Pons (tissue), 1 donor: ENCODE data around the gene PAK4.
"Not testable (repeated sequence)": the region's sequence is repeated elsewhere in the genome, so short reads cannot be mapped to it uniquely, and the experiment has no call there.

Experiments used
- DNase-seq: peaks from one replicate; pipeline ENCODE4 v3.0.0-alpha.2; 2016; ENCODE audit warnings: low spot score

PAK4 gene

GRCh38 chr19:39100500-39101166 is 25.0 kb upstream of the PAK4 start:
- no peak for DNase-seq

DNA sequence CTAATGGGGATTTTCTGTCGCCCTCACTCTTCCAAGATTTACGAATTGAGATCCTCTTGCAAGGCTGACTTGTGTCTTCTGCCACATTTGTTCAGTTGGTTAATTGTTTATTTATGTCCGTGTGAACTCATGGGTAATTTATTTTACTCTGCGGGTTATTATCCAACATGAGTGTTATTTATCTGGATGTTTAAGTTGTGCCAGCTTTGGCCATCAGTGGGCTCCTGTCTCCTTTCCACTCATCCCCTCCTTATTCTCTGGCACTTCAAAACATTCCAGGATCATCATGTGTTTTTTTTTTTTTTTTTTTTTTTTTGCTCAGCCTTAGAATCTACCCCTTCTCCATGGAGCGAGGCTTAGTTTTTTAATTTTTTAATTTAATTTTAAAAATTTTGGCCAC is 22.4 kb upstream of the PAK4 start:
- DNase-seq: no peak

DNA sequence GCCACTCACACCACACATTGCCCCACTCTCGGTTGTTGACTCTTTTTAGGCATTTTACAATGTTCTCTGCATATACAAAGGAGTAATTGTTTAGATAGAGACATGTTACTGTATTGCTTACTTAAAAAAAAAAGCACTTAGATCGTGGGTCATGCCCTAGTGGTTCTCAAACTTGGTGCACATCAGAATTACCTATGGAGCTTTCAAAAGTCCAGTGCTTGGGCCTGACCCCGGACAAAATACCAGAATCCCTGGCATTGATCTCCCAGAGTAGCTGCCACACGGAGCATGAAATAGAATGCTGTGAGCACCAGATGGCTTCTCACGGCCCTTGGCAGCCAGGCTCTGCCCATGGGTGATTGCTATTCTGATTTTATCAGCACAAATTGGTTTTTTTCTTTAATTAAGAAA is 21.4 kb upstream of the PAK4 start:
- peak; percentile 80 for DNase-seq

- peak; percentile 48 for DNase-seq
Measured at GRCh38 chr19:39106194-39106593, 19.4 kb upstream of the PAK4 start.

GRCh38 chr19:39109641-39110040 is 15.9 kb upstream of the PAK4 start:
- DNase-seq: no peak

GRCh38 chr19:39110263-39110967 is 15.2 kb upstream of the PAK4 start:
- DNase-seq: peak; percentile 52

DNA sequence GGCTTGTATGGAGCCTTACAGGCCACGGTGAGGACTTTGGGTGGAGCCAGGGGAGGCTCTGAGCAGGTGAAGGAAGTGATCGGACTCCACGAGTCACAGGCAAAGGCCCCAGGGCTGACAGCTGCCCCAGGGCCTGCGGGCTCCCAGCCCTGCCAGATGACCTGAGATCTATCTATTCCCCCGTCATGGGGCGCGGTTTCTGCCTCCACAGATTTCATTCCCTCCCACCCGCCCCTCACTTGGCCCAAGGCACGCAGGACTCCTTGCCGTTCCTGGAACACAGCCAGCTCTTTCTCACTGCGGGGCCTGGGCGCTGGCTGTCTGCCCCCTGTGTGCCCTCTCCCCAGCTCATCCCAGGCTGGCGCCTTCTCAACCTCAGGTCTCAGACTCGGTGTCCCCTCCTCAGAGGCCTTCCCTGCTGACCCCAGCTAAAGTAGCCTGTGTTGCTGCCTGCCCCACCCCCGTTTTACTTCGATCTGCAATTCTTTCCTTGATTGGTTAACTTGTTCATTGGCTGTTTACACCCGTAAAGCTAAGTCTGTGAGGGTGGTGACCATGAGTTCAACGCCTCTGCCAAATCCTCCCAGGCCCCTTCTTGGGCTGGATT is 13.9 kb upstream of the PAK4 start:
- no peak for DNase-seq

GRCh38 chr19:39112338-39112890 is 13.2 kb upstream of the PAK4 start:
- DNase-seq: no peak

DNA sequence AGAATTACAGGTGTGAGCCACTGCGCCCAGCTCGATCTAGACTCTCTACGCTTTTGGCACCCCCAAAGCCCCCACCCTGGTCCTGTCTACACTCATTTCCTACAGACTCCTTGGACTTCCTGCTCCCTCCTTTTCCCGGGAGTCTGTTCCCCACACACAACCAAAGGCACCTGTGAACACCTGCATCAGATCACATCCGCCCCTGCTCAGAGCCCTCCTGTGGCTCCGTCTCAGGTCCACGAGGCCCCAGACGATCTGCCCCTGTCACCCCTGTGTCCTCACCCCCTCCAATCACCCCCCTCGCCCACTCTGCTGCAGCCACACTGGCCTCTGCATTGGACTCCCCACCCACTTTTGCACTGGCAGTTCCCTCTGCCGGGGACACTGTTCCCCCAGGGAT is 12.4 kb upstream of the PAK4 start:
- DNase-seq: no peak

DNA sequence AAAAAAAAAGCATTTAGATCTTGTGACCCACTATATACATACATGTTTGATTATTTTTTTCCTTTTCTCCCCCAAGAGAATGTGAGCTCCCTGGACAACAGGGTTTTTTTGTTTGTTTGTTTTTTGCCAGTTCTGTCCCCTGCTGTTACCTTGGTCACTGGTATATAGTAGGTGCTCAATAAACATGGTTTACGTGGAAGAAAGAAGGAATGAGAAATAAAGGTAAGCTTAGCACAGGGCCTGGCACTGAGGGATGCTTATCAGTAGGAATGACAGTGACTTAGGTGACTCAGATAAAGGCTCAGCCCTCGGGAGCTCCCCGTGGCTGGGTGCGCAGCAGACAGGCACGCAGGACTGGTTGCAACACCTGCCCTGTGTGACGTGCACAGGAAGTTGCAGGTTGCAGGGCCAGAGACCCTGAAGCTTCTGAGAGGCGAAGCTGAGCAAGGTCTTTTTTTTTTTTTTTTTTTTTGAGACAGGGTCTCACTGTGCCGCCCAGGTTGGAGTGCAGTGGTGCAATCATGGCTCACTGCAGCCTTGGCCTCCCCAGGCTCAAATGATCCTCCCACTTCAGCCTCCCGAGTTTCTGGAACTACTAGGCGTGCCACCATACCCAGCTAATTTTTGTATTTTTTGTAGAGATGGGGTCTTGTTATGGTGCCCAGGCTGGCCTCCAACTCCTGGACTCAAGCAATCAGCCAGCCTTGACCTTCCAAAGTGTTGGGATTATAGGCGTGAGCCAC is 10.3 kb upstream of the PAK4 start:
- no peak for DNase-seq

DNA sequence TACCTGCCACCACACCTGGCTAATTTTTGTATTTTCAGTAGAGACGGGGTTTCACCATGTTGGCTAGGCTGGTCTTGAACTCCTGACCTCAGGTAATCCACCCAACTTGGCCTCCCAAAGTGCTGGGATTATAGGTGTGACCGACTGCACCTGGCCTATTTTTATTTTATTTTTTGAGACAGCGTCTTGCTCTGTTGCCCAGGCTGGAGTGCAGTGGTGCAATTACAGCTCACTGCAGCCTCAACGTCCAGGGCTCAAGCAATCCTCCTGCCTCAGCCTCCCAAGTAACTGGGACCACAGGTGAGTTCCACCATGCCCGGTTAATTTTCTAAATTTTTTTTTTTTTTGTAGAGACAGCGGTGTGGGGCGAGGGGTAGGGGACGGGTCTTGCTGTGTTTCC is 8.6 kb upstream of the PAK4 start:
- not testable (repeated sequence) for DNase-seq

DNA sequence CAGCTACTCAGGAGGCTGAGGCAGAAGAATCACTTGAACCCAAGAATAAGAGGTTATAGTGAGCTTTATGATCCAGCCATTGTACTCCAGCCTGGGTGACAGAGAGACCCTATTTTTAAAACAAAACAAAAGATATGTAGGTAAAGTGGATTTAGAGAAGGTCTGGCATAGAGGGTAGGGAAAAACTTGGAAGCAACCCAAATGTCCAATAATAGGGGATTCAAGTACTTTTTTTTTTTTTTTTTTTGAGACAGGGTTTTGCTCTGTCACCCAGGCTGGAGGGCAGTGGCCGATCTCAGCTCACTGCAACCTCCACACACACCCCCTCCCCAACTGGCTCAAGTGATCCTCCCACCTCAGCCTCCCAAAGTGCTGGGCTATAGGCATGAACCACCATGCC is 5.8 kb upstream of the PAK4 start:
- no peak for DNase-seq

GRCh38 chr19:39122934-39123731 is 2.5 kb upstream of the PAK4 start:
- no peak for DNase-seq

DNA sequence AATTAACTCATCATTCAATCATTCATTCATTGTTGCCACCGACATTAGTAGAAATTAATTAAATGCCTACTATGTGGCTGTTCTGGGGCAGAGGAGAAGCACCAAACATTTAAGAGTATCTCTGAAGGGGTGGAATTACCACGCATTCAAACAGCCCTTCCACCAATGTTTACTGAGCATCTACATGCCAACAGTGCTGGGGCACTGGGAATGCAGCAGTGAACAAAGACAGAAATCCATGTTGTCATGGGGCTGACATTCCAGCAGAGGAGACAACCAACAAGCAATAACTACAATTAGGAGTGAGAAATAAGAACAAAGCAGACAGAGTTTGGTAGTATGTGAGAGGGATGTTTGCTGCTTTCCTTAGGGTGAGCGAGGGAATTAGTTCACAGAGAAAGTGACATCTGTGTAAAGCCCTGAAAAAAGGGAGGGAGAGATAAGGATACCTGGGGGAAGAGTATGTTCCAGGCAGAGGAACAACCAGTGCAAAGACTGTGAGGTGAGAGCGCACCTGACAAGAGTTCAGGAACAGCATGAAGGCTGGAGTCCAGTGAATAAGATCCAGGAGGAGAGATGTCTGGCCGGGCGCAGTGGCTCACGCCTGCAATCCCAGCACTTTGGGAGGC is 1.3 kb upstream of the PAK4 start:
- no peak for DNase-seq

- no peak for DNase-seq
Measured at GRCh38 chr19:39125199-39125553, 410 bp upstream of the PAK4 start.

- no peak for DNase-seq
Measured at GRCh38 chr19:39126312-39127187, 964 bp downstream of the PAK4 start.

DNA sequence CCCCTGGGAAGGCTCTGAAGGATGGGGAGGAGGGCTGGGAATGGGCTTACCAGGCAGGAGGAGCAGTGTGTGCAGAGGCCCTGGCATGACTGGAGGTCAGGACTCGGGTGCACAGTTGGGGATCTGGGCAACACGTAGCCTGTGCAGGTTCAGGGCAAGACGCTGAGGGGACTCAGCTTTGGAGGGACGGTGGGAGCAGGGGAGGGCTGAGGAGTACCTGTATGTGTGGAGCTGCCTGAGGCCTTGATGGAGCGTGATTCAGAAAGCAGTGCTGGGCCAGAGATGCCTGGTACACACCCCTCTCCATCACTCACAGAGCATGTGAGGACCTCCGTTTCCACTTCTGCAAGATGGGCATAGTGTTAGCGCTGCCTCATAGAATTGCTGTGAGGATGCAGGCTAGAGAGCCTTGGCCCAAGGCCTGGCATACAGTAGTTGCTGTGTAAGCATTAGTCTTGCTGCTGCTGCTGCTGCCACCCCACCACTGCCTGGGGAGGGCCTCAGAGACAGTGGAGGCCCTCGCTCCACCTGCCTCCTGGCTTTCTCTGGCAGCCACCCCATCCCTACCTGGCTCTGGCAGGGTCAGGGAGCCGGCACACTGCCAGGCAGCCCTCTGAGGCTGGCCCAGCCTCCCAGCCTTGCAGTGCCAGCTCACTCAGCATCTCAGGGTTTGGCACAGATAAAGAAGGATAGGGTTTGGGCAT is 2.4 kb downstream of the PAK4 start:
- DNase-seq: peak; percentile 40

DNA sequence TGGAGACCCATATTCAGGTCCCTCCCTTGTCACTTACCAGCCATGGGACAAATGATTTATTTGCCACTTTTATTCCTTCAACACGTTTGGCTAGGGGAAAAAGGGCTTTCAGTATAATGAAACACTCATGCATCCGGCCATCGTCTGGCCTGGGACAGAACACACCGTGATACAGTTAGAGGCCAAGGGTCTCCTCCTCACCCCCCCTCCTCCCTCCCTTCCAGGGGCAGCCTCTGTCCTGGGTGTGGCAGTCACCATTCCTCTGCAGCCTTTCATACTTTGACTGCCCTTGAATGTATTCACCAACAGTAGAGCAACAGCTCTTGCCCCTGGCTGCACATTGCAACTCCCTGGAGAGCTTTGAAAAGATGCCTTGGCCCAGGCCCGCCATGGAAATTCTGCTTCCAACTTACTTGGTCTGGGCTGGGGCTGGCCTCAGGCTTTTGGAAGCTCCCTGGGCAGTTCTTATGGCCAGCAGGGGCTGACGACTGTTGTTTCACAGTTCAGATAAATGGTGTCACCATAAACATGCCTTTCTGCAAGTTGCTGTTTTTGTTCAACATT is 3.0 kb downstream of the PAK4 start:
- no peak for DNase-seq

DNA sequence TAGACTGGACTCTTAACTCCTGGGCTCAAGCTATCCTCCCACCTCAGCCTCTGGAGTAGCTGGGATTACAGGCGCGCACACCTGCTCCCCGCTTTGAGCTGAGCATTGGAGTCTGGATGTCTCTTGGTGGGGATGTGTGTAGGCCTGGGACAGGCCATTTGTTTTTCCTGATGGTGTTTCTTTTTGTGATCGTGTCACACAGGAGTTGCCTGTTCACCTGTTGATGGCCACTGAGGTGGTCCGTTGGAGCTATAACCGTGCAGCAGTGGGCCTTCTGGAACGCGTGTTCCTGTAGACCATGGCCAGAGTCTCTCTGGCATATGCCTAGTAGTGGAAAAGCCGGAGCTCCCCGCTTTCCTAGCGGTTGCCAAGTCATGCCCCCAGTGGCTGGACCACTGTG is 3.5 kb downstream of the PAK4 start:
- no peak for DNase-seq
